ENCODE data around the gene PACRG.

The PACRG gene

DNA sequence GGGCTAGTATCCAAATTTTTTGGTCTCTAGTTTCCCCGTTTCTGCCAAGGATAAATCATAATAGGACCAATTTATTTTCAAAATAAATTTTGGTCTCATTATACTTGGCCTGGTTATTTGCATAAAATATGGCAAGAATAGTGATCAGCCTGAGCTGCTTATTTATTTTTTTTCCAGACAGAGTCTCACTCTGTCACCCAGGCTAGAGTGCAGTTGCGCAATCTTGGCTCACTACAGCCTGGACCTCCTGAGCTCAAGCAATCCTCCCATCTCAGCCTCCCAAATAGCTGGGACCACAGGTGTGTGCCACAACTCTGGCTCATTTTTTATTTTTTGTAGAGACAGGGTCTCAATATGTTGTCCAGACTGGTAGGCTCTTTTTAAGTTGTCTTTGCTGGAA is 329.5 kb downstream of the PACRG start:
- TF ChIP-seq POLR2A (IDR thresholded peaks at IDR 0.05; ENCODE audit: low read depth, low read length) (no peak), POLR2AphosphoS5 (IDR thresholded peaks at IDR 0.05; ENCODE audit: low read depth, low read length) (no peak), SPI1 (IDR thresholded peaks at IDR 0.05; ENCODE audit: low read depth, low read length) (no peak), PAX5 (IDR thresholded peaks at IDR 0.05; ENCODE audit: insufficient read depth, low read length, severe bottlenecking) (no peak), POU2F2 (IDR thresholded peaks at IDR 0.05; ENCODE audit: low read depth, low read length) (no peak), TAF1 (IDR thresholded peaks at IDR 0.05; ENCODE audit: low read depth, low read length) (no peak)
- DNase-seq (ENCODE audit: insufficient read length, low spot score) (no peak), FAIRE-seq (no peak)

DNA sequence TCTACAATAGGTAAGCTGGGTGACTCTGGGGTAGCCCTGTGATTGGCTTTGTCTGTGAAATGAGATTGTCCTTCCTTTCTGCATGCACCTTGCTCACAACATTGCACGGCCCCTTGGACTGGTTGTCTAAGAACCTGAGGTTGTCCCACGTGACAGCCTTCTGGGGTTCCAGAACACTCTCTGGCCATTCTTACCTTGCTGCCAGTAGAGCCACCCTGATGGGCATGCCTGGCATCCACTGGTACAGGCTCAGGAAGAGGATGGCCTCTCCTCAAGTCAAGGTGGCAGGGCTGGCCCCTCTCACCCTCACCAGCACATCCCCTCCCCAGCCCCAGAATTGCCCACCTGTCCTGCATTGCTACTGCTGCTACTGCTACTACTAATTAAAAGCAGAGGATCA is 335.0 kb downstream of the PACRG start:
- TF ChIP-seq TAF1 (IDR thresholded peaks at IDR 0.05; ENCODE audit: low read depth, low read length) (no peak), PAX5 (IDR thresholded peaks at IDR 0.05; ENCODE audit: insufficient read depth, low read length, severe bottlenecking) (no peak), SPI1 (IDR thresholded peaks at IDR 0.05; ENCODE audit: low read depth, low read length) (no peak), POLR2A (IDR thresholded peaks at IDR 0.05; ENCODE audit: low read depth, low read length) (no peak), POU2F2 (IDR thresholded peaks at IDR 0.05; ENCODE audit: low read depth, low read length) (no peak), POLR2AphosphoS5 (IDR thresholded peaks at IDR 0.05; ENCODE audit: low read depth, low read length) (no peak)
- DNase-seq (ENCODE audit: insufficient read length, low spot score) (no peak), FAIRE-seq (no peak)

DNA sequence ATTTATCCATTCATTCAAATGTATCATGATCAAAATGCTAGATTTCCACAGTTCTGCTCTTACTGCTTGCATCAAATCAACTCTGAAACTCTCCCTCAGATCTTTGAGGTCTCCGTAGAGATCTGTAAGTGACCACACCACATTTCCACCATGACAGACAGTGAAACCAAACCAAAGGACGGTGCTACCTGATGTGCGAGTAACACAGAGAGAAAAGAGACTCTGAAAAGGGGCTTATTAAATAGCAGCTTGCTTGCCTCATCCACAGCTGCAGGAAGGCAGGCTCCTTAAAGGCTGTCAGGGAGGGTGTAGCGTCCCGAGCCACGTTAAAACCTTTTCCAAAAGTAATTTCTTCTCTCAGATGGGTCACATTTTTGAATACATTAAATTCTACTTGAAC is 335.8 kb downstream of the PACRG start:
- FAIRE-seq = no peak

DNA sequence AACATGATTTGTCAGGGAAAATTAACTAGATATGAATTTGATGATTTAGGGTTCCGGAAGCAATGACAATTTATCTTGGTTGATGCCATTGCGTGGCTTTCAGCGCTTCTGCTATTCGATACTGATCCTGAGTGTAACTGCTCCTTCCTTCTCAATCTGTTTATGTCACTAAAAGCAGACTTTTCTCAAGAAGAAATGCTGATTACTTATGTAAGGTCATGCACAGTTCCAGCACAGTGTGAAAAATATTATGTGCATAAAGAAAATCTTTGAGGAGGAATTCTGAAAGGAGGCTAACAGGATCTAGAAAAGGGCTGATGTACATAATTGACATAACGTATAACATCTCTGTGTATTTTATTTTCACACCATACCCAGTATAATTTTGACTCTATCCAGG is 336.6 kb downstream of the PACRG start:
- no peak for FAIRE-seq
- no peak for DNase-seq (ENCODE audit: insufficient read length, low spot score)
- TF ChIP-seq PAX5 (IDR thresholded peaks at IDR 0.05; ENCODE audit: insufficient read depth, low read length, severe bottlenecking) = no peak
- TF ChIP-seq SPI1 (IDR thresholded peaks at IDR 0.05; ENCODE audit: low read depth, low read length) = no peak
- TF ChIP-seq POLR2AphosphoS5 (IDR thresholded peaks at IDR 0.05; ENCODE audit: low read depth, low read length) = no peak
- no peak for TF ChIP-seq POLR2A (IDR thresholded peaks at IDR 0.05; ENCODE audit: low read depth, low read length)
- no peak for TF ChIP-seq TAF1 (IDR thresholded peaks at IDR 0.05; ENCODE audit: low read depth, low read length)
- no peak for TF ChIP-seq POU2F2 (IDR thresholded peaks at IDR 0.05; ENCODE audit: low read depth, low read length)

More for the DNA sequence above, 335.8 kb downstream of the PACRG start:
- TF ChIP-seq POLR2A (IDR thresholded peaks at IDR 0.05; ENCODE audit: low read depth, low read length) (no peak), PAX5 (IDR thresholded peaks at IDR 0.05; ENCODE audit: insufficient read depth, low read length, severe bottlenecking) (no peak), POU2F2 (IDR thresholded peaks at IDR 0.05; ENCODE audit: low read depth, low read length) (no peak), POLR2AphosphoS5 (IDR thresholded peaks at IDR 0.05; ENCODE audit: low read depth, low read length) (no peak), TAF1 (IDR thresholded peaks at IDR 0.05; ENCODE audit: low read depth, low read length) (no peak), SPI1 (IDR thresholded peaks at IDR 0.05; ENCODE audit: low read depth, low read length) (no peak)
- DNase-seq (ENCODE audit: insufficient read length, low spot score) = no peak

DNA sequence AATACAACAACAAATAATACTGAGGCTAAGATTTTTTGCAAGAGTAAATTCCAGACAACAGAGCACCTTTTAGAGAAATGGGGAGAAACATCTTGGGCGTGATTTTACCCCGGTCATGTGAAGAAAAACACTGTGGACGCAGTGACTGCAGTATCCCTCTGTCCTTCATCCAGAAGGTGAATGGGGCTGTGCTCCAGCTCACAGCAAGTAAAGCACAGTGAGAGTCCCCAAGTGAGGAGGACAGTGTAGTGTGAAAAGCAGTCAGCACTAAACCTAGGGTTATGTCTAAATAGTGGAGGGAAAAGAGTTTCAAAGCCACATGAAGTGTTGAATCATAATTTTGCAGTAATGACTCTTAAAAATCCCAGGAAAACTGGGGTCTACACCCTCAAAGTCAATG is 338.4 kb downstream of the PACRG start:
- no peak for FAIRE-seq
- no peak for DNase-seq (ENCODE audit: insufficient read length, low spot score)
- no peak for TF ChIP-seq POLR2AphosphoS5 (IDR thresholded peaks at IDR 0.05; ENCODE audit: low read depth, low read length)
- TF ChIP-seq SPI1 (IDR thresholded peaks at IDR 0.05; ENCODE audit: low read depth, low read length) = no peak

DNA sequence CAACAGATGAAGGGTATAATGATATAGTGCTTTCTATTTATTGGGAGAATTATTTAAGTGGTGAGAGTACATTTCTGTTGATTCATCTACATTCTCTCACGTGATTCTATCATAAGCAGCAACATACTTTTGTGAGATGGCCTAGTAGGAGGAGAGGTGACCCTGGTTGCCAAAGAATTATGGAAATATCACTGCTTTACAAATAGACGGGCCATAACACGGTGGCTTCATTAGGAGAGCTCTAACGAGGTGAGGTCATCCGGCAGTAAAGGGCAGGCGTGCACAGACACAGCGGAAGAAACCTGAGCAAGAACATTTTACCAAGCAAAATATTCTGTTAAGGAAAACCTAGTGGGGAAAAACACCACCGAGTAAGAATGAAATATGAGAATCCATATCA is 349.4 kb downstream of the PACRG start:
- TF ChIP-seq TAF1 (IDR thresholded peaks at IDR 0.05; ENCODE audit: low read depth, low read length) (no peak), POLR2AphosphoS5 (IDR thresholded peaks at IDR 0.05; ENCODE audit: low read depth, low read length) (no peak)
- no peak for DNase-seq (ENCODE audit: insufficient read length, low spot score)
- no peak for FAIRE-seq

DNA sequence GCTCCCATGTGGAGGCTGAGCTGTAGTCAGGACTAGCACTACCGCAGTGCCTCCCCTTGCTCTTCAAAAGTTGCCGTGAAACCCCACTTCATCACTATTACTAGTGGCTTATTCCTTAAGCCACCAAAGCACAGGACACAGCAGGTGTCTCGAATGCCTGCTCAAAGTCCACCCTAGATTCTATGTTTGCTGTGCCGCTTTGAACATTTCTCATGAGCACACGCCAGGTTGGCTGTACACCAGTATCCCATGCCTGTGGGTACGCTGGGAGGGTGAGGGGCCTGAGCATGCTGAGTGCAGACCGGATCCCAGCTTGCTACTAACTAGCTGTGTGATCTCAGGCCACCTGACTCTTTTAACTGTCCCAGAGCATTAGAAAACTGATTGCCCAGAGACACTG is 350.9 kb downstream of the PACRG start:
- DNase-seq (ENCODE audit: insufficient read length, low spot score) (no peak), FAIRE-seq (no peak)
- TF ChIP-seq POLR2AphosphoS5 (IDR thresholded peaks at IDR 0.05; ENCODE audit: low read depth, low read length) (no peak), SPI1 (IDR thresholded peaks at IDR 0.05; ENCODE audit: low read depth, low read length) (no peak), POU2F2 (IDR thresholded peaks at IDR 0.05; ENCODE audit: low read depth, low read length) (no peak), POLR2A (IDR thresholded peaks at IDR 0.05; ENCODE audit: low read depth, low read length) (no peak), TAF1 (IDR thresholded peaks at IDR 0.05; ENCODE audit: low read depth, low read length) (no peak)

DNA sequence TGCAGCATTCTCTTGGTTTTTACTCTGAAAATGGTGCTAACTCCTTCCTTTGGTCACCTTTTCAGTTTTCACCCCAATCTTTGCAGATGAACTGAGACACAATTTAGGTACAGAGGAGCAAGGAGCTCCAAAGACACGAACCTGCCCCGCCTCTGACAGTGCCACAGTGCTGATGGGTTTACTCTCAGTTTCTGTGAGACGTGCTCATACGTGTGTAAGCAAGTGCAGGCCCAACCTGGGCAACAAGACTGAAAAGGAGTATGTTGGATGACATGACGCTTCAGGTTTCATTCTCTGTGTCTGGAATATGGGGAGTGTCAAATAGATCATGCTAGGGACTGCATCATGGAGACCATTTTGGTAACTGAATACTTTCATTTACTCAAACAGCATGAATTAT is 352.5 kb downstream of the PACRG start:
- no peak for TF ChIP-seq POLR2A (IDR thresholded peaks at IDR 0.05; ENCODE audit: low read depth, low read length)
- TF ChIP-seq POLR2AphosphoS5 (IDR thresholded peaks at IDR 0.05; ENCODE audit: low read depth, low read length) = no peak
- no peak for TF ChIP-seq SPI1 (IDR thresholded peaks at IDR 0.05; ENCODE audit: low read depth, low read length)
- no peak for TF ChIP-seq TAF1 (IDR thresholded peaks at IDR 0.05; ENCODE audit: low read depth, low read length)
- no peak for TF ChIP-seq PAX5 (IDR thresholded peaks at IDR 0.05; ENCODE audit: insufficient read depth, low read length, severe bottlenecking)
- TF ChIP-seq POU2F2 (IDR thresholded peaks at IDR 0.05; ENCODE audit: low read depth, low read length) = no peak
- no peak for FAIRE-seq
- DNase-seq (ENCODE audit: insufficient read length, low spot score) = no peak

DNA sequence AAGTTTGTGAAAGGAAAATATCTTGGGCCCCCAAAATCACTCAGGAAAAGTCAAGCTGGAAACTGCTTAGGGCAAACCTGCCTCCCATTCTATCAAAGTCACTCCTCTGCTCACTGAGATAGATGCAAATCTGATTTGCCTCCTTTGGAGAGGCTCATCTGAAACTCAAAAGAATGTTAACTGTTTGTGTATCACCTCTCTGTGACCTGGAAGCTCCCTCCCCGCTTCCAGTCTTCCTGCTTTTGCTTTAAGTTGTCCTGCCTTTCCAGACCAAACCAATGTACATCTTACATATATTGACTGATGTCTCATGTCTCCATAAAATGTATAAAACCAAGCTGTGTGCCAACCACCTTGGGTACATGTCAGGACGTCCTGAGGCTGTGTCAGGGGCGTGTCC is 355.4 kb downstream of the PACRG start:
- TF ChIP-seq TAF1 (IDR thresholded peaks at IDR 0.05; ENCODE audit: low read depth, low read length) = no peak
- TF ChIP-seq PAX5 (IDR thresholded peaks at IDR 0.05; ENCODE audit: insufficient read depth, low read length, severe bottlenecking) = no peak
- no peak for TF ChIP-seq POU2F2 (IDR thresholded peaks at IDR 0.05; ENCODE audit: low read depth, low read length)
- FAIRE-seq (no peak), DNase-seq (ENCODE audit: insufficient read length, low spot score) (no peak)

DNA sequence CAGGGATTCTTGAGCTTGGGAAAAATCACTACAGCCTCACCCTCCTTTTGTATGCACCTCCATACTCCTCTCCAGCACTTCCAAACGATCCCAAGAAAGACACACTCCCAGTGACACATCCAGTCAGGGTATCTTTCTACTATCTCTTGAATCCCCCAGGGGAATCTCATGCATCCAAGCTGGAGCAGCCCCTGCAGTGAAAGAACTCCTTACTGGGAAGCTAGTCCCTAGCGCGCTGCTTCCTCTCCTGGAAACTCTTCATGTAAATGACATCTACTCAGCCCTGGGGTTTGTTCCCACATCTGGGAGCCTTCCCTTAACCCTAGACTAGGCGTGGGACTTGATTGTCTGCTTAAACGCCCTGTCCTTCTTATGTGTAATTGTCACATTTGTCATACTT is 357.7 kb downstream of the PACRG start:
- DNase-seq (ENCODE audit: insufficient read length, low spot score) = no peak
- TF ChIP-seq POU2F2 (IDR thresholded peaks at IDR 0.05; ENCODE audit: low read depth, low read length) (no peak), POLR2AphosphoS5 (IDR thresholded peaks at IDR 0.05; ENCODE audit: low read depth, low read length) (no peak), PAX5 (IDR thresholded peaks at IDR 0.05; ENCODE audit: insufficient read depth, low read length, severe bottlenecking) (no peak), POLR2A (IDR thresholded peaks at IDR 0.05; ENCODE audit: low read depth, low read length) (no peak), SPI1 (IDR thresholded peaks at IDR 0.05; ENCODE audit: low read depth, low read length) (no peak)
- no peak for FAIRE-seq

Data from GM12891 (cell line).